ENCODE results near the gene STRIP2.

- no peak for TF ChIP-seq CTCF (IDR thresholded peaks at IDR 0.05)
- no peak for TF ChIP-seq POLR2A (IDR thresholded peaks at IDR 0.05)
Measured at GRCh38 chr7:129469930-129470329, 35.7 kb downstream of the STRIP2 start.
